Osteoblast (primary cell): Measurements from ENCODE around the gene FILIP1L. TPM values are rescaled to one million over a fixed set of nuclear protein-coding genes. Genes with fewer than 3 reads are reported as not detected.

ENCODE experiments used
- DNase-seq: peaks from one replicate; pipeline ENCODE4 v3.0.0; 2011; ENCODE audit warnings: low spot score, mixed read lengths; ENCODE audit not compliant: insufficient read length; ENCODE audit errors: missing footprints
- H2AFZ ChIP-seq: 2 replicates; pipeline ENCODE4 v1.6.0; 2011; ENCODE audit warnings: mild to moderate bottlenecking, low read length
- H3K27ac ChIP-seq: 2 replicates; pipeline ENCODE4 v1.5.1; 2011; ENCODE audit warnings: mild to moderate bottlenecking, low read depth, low read length, moderate library complexity
- H3K27me3 ChIP-seq: 2 replicates; pipeline ENCODE4 v1.6.0; 2012; ENCODE audit warnings: mild to moderate bottlenecking, control low read depth, inconsistent platforms, low read length, moderate library complexity; ENCODE audit not compliant: insufficient read depth
- H3K36me3 ChIP-seq: 2 replicates; pipeline ENCODE4 v1.5.1; 2011; ENCODE audit warnings: mild to moderate bottlenecking, low read length, control low read depth, moderate library complexity; ENCODE audit not compliant: insufficient read depth
- H3K4me1 ChIP-seq: 2 replicates; pipeline ENCODE4 v1.5.1; 2011; ENCODE audit warnings: mild to moderate bottlenecking, low read length, control low read depth, moderate library complexity; ENCODE audit not compliant: insufficient read depth
- H3K4me2 ChIP-seq: 2 replicates; pipeline ENCODE4 v1.6.0; 2011; ENCODE audit warnings: mild to moderate bottlenecking, low read length; ENCODE audit not compliant: insufficient read depth
- H3K4me3 ChIP-seq: fragments of 200-600 bp; sonication (generic); 3 replicates; pipeline ENCODE4 v1.5.1; 2012; ENCODE audit warnings: mild to moderate bottlenecking, low read length, inconsistent platforms; ENCODE audit not compliant: insufficient read depth
- H3K79me2 ChIP-seq: 2 replicates; pipeline ENCODE4 v1.6.0; 2012; ENCODE audit warnings: mild to moderate bottlenecking, low read length, control low read depth, inconsistent platforms; ENCODE audit not compliant: insufficient read depth
- H3K9me3 ChIP-seq: 2 replicates; pipeline ENCODE4 v1.5.1; 2011; ENCODE audit warnings: low read depth, low read length, control low read depth
- H4K20me1 ChIP-seq: 2 replicates; pipeline ENCODE4 v1.6.0; 2012; ENCODE audit warnings: mild to moderate bottlenecking, low read length, control low read depth; ENCODE audit not compliant: insufficient read depth
- total RNA-seq: library from RNA; depleted of rRNA; stranded (reverse); fragments of >200 nt; gene quantifications from 2 replicates; pipeline ENCODE4 v1.2.3, GENCODE V29; 2012
- TF ChIP-seq, protein P1 (sequence below): IDR thresholded peaks from 2 replicates; pipeline ENCODE4 v1.5.1; 2011; ENCODE audit warnings: mild to moderate bottlenecking, low read depth, low read length, moderate library complexity; ENCODE audit errors: extremely low read depth

FILIP1L gene
- total RNA-seq, 1 donor, result 5.8 TPM

DNA sequence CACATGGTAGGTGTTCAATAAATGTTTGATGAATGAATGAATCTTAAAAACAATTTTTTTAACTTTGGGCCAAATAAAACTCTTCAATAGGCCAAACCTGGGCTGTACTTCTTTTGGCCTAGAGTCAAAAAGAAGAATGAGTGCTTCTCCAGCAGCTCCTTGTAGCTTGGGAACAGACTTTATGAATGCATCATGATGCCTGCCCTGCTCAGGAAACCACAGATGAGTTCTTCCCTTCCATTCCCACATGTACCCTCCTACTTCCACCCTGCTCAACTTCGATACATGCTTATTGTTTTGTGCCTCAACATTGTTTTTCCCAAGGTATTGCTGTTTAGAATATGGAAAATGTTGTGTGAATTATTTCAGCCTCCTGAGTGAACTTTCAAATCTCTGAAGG is 87.0 kb downstream of the FILIP1L start:
- Histone ChIP-seq H3K79me2 (no peaks in the 10 kb centered on the region), H3K4me1 (peaks cover 42% of the 10 kb centered on the region), H3K4me3 (no peak overlapping the region), H3K27ac (no peak overlapping the region), H3K4me2 (no peak overlapping the region), H3K9me3 (no peaks in the 10 kb centered on the region), H2AFZ (no peak overlapping the region), H3K36me3 (no peaks in the 10 kb centered on the region), H4K20me1 (no peaks in the 10 kb centered on the region), H3K27me3 (no peaks in the 10 kb centered on the region)
- no peak for DNase-seq
- TF ChIP-seq, protein P1, sequence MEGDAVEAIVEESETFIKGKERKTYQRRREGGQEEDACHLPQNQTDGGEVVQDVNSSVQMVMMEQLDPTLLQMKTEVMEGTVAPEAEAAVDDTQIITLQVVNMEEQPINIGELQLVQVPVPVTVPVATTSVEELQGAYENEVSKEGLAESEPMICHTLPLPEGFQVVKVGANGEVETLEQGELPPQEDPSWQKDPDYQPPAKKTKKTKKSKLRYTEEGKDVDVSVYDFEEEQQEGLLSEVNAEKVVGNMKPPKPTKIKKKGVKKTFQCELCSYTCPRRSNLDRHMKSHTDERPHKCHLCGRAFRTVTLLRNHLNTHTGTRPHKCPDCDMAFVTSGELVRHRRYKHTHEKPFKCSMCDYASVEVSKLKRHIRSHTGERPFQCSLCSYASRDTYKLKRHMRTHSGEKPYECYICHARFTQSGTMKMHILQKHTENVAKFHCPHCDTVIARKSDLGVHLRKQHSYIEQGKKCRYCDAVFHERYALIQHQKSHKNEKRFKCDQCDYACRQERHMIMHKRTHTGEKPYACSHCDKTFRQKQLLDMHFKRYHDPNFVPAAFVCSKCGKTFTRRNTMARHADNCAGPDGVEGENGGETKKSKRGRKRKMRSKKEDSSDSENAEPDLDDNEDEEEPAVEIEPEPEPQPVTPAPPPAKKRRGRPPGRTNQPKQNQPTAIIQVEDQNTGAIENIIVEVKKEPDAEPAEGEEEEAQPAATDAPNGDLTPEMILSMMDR, result no peak

DNA sequence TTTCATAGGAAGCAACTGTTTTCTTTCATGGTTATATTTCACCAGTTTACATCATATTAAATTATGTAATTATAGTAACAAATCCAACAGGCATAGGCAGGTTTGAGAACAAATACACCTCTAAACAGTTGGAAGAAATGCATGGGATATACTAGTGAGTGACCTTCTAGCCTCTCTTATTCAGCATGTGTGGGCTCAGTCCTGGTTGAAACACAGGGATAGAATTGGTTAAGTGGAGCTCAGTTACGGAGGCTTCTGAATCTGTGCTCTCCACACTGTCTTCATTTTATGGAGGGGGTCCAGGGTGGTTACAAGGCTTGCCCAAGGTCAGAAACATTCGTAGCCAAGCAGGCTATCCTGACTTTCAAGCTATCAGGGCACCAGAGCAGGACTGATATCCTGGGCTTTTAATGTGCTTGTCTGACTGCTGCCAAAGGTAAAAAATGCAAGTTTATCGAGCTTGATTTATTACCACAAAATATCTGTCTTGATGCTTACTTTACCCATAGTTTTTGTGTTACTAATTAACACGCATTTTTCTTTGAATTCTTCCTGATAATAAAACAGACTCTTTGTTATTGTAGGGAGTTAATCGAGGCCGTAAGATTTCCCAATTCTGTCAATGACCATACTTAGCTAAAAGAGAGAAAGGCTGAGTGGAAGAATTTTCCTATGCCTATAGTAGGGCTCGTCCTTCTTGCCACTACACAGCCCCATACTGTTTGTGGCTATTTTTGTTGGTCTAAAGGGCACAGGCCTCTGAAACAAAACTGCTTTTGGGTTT is 89.6 kb downstream of the FILIP1L start:
- H3K4me3 ChIP-seq, result no peak overlapping the region
- peaks cover 39% of the 10 kb centered on the region for H3K4me1 ChIP-seq
- no peaks in the 10 kb centered on the region for H3K9me3 ChIP-seq
- H4K20me1 ChIP-seq, result no peaks in the 10 kb centered on the region
- no peaks in the 10 kb centered on the region for H3K27me3 ChIP-seq
- H3K79me2 ChIP-seq, result no peaks in the 10 kb centered on the region
- peak overlapping the region; percentile 49 for H2AFZ ChIP-seq
- no peak for DNase-seq
- peak overlapping the region; percentile 54 for H3K4me2 ChIP-seq
- no peaks in the 10 kb centered on the region for H3K36me3 ChIP-seq
- TF ChIP-seq, protein P1, result no peak
- peak overlapping the region; percentile 71 for H3K27ac ChIP-seq

DNA sequence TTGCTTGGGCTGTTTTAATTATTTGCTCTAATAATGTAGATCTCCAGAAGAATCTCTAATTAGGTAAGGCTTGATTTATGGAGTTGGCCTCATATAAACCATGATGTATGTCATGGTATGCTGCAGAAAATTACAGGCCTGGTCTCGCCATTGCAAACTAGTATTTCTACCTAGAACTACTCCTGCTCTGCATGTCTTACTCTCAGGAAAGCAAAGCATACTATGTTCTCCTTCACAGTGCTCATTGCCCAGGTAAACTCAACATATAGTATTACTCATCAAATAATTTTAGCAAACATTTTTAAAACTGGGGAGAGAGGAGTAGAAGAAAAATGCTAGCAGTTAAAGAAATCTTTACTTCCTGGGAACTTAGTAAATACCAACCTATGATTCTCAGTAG is 90.7 kb downstream of the FILIP1L start:
- Histone ChIP-seq H3K79me2 (no peaks in the 10 kb centered on the region), H3K9me3 (no peaks in the 10 kb centered on the region), H2AFZ (no peak overlapping the region), H3K4me2 (peak overlapping the region; percentile 25), H3K4me1 (peaks cover 42% of the 10 kb centered on the region), H3K36me3 (no peaks in the 10 kb centered on the region), H4K20me1 (no peaks in the 10 kb centered on the region), H3K27ac (peak overlapping the region; percentile 71), H3K27me3 (no peaks in the 10 kb centered on the region), H3K4me3 (no peak overlapping the region)
- TF ChIP-seq, protein P1, result no peak
- no peak for DNase-seq

DNA sequence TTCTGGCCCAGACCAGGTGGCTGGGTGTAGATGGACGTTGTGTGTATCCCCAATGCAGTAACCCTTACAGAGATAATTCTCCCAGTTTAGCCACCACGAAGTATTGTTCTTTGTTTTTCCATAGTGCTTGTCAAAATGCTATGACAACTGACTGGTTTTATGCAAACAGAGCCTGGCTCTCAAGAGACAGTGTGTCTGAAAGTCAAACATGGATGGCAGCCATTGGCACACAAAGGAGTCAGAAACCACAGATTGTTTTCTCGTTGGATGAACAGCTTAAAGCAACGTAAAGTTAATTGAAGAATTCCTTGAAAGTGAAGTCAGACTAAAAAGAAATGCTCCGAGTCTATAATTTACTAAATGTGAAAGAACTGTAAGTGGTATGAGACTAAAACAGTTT is 91.2 kb downstream of the FILIP1L start:
- TF ChIP-seq, protein P1, result no peak
- DNase-seq, result no peak
- H3K27me3 ChIP-seq, result no peaks in the 10 kb centered on the region
- H3K4me3 ChIP-seq, result no peak overlapping the region
- no peaks in the 10 kb centered on the region for H3K79me2 ChIP-seq
- H2AFZ ChIP-seq, result no peak overlapping the region
- H3K4me2 ChIP-seq, result peak overlapping the region; percentile 25
- H4K20me1 ChIP-seq, result no peaks in the 10 kb centered on the region
- H3K36me3 ChIP-seq, result no peaks in the 10 kb centered on the region
- H3K9me3 ChIP-seq, result no peaks in the 10 kb centered on the region
- H3K4me1 ChIP-seq, result peaks cover 42% of the 10 kb centered on the region
- H3K27ac ChIP-seq, result peak overlapping the region; percentile 71
